ENCODE data around the gene DPYSL5. TPM values are rescaled to one million over a fixed set of nuclear protein-coding genes. Genes with fewer than 3 reads are reported as not detected.

DPYSL5 gene
- total RNA-seq, 1 donor from 2014 or later, result 2.9 TPM

DNA sequence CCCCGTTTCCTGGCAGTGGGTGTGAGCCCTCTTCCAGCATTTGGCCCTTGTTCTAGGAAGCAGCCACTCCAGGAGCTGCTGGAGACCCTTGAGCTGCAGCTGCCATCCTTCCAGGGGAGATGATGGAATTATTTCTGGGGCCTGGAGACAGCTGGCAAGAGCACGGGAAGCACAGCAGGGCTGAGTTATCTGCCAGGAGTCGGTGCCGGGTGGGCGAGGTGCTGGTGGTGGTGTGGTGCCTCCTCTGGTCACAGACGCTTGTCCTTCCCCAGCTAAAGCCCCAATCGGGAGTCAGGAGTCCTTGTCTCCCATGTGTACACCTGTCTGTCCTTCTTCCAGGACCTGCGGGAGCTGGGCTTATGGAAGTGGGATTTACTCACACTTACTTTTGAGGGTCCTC is 36.0 kb downstream of the DPYSL5 start:
- no peak for DNase-seq (ENCODE audit: low read depth)
- FAIRE-seq, result no peak
- Mint-ChIP-seq H3K27ac (ENCODE audit: unreplicated experiment) (no peak overlapping the region), H3K36me3 (ENCODE audit: low read depth, unreplicated experiment) (no peaks in the 10 kb centered on the region), H3K9me3 (ENCODE audit: unreplicated experiment) (peaks cover 7% of the 10 kb centered on the region), H3K27me3 (ENCODE audit: low read depth, unreplicated experiment) (peaks cover 53% of the 10 kb centered on the region), H3K4me1 (ENCODE audit: low read depth, unreplicated experiment) (no peaks in the 10 kb centered on the region), H3K4me3 (ENCODE audit: unreplicated experiment) (no peak overlapping the region)
- H3K27ac ChIP-seq (ENCODE audit: low read depth, low read length), result no peak overlapping the region
- no peaks in the 10 kb centered on the region for H4K20me1 ChIP-seq (ENCODE audit: insufficient read depth, low read length)
- H3K36me3 ChIP-seq (ENCODE audit: insufficient read depth, low read length), result no peaks in the 10 kb centered on the region
- H3K9ac ChIP-seq (ENCODE audit: low read length), result no peak overlapping the region
- no peaks in the 10 kb centered on the region for H3K79me2 ChIP-seq (ENCODE audit: insufficient read depth, low read length)
- no peak overlapping the region for H2AFZ ChIP-seq (ENCODE audit: low read depth, low read length)
- no peak for TF ChIP-seq EZH2 (IDR thresholded peaks at IDR 0.05; ENCODE audit: insufficient read depth, low read length)
- TF ChIP-seq, protein P1, sequence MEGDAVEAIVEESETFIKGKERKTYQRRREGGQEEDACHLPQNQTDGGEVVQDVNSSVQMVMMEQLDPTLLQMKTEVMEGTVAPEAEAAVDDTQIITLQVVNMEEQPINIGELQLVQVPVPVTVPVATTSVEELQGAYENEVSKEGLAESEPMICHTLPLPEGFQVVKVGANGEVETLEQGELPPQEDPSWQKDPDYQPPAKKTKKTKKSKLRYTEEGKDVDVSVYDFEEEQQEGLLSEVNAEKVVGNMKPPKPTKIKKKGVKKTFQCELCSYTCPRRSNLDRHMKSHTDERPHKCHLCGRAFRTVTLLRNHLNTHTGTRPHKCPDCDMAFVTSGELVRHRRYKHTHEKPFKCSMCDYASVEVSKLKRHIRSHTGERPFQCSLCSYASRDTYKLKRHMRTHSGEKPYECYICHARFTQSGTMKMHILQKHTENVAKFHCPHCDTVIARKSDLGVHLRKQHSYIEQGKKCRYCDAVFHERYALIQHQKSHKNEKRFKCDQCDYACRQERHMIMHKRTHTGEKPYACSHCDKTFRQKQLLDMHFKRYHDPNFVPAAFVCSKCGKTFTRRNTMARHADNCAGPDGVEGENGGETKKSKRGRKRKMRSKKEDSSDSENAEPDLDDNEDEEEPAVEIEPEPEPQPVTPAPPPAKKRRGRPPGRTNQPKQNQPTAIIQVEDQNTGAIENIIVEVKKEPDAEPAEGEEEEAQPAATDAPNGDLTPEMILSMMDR (IDR thresholded peaks at IDR 0.05; ENCODE audit: insufficient read depth, low read depth, low read length), result no peak
- no peaks in the 10 kb centered on the region for H3K4me1 ChIP-seq (ENCODE audit: insufficient read depth, low read length)
- H3K9me3 ChIP-seq (ENCODE audit: insufficient read depth, low read depth, low read length), result no peaks in the 10 kb centered on the region
- H3K4me3 ChIP-seq (ENCODE audit: insufficient read depth, low read depth, low read length), result no peak overlapping the region
- no peak overlapping the region for H3K4me2 ChIP-seq (ENCODE audit: low read length)
- H3K27me3 ChIP-seq (ENCODE audit: insufficient read depth, low read length), result peaks cover 13% of the 10 kb centered on the region

DNA sequence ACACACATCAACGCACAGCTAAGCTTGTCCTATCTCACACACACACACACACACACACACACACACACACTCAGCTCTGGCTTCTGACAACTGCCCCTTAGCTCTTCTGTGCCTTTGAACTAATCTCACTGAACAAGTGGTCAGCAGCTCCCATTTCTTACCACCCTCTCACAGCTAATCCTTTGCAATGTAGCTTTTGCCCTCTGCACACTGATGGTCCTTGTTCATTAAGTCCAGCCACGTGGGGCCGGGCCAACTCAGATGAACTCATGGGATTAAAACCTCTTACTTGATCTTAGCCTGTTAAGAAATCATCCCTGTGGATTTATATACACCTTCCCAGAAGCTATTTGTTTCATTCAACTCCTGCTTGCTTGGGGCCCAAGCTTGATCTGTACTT is 36.6 kb downstream of the DPYSL5 start:
- Histone ChIP-seq H3K27me3 (ENCODE audit: insufficient read depth, low read length) (peaks cover 13% of the 10 kb centered on the region), H3K9ac (ENCODE audit: low read length) (no peak overlapping the region), H3K36me3 (ENCODE audit: insufficient read depth, low read length) (no peaks in the 10 kb centered on the region), H2AFZ (ENCODE audit: low read depth, low read length) (no peak overlapping the region), H3K9me3 (ENCODE audit: insufficient read depth, low read depth, low read length) (no peaks in the 10 kb centered on the region), H3K79me2 (ENCODE audit: insufficient read depth, low read length) (no peaks in the 10 kb centered on the region), H3K4me2 (ENCODE audit: low read length) (no peak overlapping the region), H3K4me3 (ENCODE audit: insufficient read depth, low read depth, low read length) (no peak overlapping the region), H3K27ac (ENCODE audit: low read depth, low read length) (no peak overlapping the region), H4K20me1 (ENCODE audit: insufficient read depth, low read length) (no peaks in the 10 kb centered on the region), H3K4me1 (ENCODE audit: insufficient read depth, low read length) (no peaks in the 10 kb centered on the region)
- TF ChIP-seq EZH2 (IDR thresholded peaks at IDR 0.05; ENCODE audit: insufficient read depth, low read length), result no peak
- Mint-ChIP-seq H3K4me3 (ENCODE audit: unreplicated experiment) (no peak overlapping the region), H3K36me3 (ENCODE audit: low read depth, unreplicated experiment) (no peaks in the 10 kb centered on the region), H3K27me3 (ENCODE audit: low read depth, unreplicated experiment) (peaks cover 50% of the 10 kb centered on the region), H3K4me1 (ENCODE audit: low read depth, unreplicated experiment) (no peaks in the 10 kb centered on the region), H3K9me3 (ENCODE audit: unreplicated experiment) (peaks cover 7% of the 10 kb centered on the region), H3K27ac (ENCODE audit: unreplicated experiment) (no peak overlapping the region)
- no peak for DNase-seq (ENCODE audit: low read depth)
- no peak for FAIRE-seq

DNA sequence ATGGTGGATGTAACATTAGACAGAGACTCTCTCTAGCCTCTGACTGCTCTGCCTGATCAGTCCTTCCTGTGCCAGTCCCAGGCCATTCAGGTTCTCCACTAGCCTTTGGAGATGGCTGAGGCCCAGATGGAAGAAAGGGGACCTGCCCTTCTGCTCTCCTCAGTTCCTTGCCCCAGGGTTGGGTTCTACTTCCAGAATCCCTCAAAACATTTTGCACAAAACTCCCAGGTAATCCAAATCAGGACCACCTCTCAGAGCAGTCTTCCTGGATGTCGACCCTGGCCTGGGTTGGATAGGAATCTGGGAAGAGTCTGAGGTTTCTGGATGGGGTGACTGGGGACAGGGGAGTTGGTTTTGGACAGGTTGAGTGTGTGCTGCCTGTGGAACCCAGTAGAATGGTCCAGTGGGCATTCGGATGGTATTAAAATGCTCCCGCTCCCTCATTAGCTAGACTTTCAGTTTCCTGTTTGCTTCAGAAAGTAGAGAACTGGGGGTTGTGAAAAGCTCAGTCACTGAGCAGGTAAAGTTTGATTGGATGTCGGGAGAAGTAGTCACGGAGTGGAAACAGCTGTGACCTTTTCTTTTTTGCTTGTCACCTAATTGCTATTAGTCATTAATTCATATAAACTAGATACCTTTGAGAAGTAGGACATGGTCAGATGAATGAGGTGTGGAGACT is 37.9 kb downstream of the DPYSL5 start:
- no peaks in the 10 kb centered on the region for H4K20me1 ChIP-seq (ENCODE audit: insufficient read depth, low read length)
- Mint-ChIP-seq H3K4me3 (ENCODE audit: unreplicated experiment) (no peak overlapping the region), H3K4me1 (ENCODE audit: low read depth, unreplicated experiment) (no peaks in the 10 kb centered on the region), H3K27ac (ENCODE audit: unreplicated experiment) (no peak overlapping the region), H3K9me3 (ENCODE audit: unreplicated experiment) (peaks cover 4% of the 10 kb centered on the region), H3K27me3 (ENCODE audit: low read depth, unreplicated experiment) (peaks cover 40% of the 10 kb centered on the region), H3K36me3 (ENCODE audit: low read depth, unreplicated experiment) (no peaks in the 10 kb centered on the region)
- no peaks in the 10 kb centered on the region for H3K36me3 ChIP-seq (ENCODE audit: insufficient read depth, low read length)
- FAIRE-seq (no peak), DNase-seq (ENCODE audit: low read depth) (no peak)
- no peaks in the 10 kb centered on the region for H3K4me1 ChIP-seq (ENCODE audit: insufficient read depth, low read length)
- no peak overlapping the region for H3K27ac ChIP-seq (ENCODE audit: low read depth, low read length)
- H3K9me3 ChIP-seq (ENCODE audit: insufficient read depth, low read depth, low read length), result no peaks in the 10 kb centered on the region
- no peak overlapping the region for H3K9ac ChIP-seq (ENCODE audit: low read length)
- no peak overlapping the region for H2AFZ ChIP-seq (ENCODE audit: low read depth, low read length)
- peaks cover 10% of the 10 kb centered on the region for H3K27me3 ChIP-seq (ENCODE audit: insufficient read depth, low read length)
- H3K4me3 ChIP-seq (ENCODE audit: insufficient read depth, low read depth, low read length), result no peak overlapping the region
- H3K4me2 ChIP-seq (ENCODE audit: low read length), result no peak overlapping the region
- TF ChIP-seq, protein P1 (IDR thresholded peaks at IDR 0.05; ENCODE audit: insufficient read depth, low read depth, low read length), result no peak
- TF ChIP-seq EZH2 (IDR thresholded peaks at IDR 0.05; ENCODE audit: insufficient read depth, low read length), result no peak
- no peaks in the 10 kb centered on the region for H3K79me2 ChIP-seq (ENCODE audit: insufficient read depth, low read length)

Measured in astrocyte (in vitro differentiated cells and primary cell).